Cardiac fibroblast (primary cell): ENCODE measurements around the gene TSHR.

Experiments
- DNase-seq, 2 donors: peaks; one replicate each; pipeline versions ENCODE4 v3.0.0 to v3.0.0-alpha.2; 2010; ENCODE audit warnings: low read depth in 2 of 2
- H3K4me3 ChIP-seq, 2 donors: replicated peaks in 1 of 2; 1 replicate in 1 of 2; 2 replicates in 1 of 2; pipeline ENCODE4 v1.5.1; 2011; ENCODE audit warnings: low read depth in 2 of 2, low read length in 2 of 2, mild to moderate bottlenecking in 2 of 2, moderate library complexity in 1 of 2
- TF ChIP-seq, protein P1 (sequence below): IDR thresholded peaks from one replicate; pipeline ENCODE4 v1.5.1; 2011; ENCODE audit warnings: low read depth, mild to moderate bottlenecking, low read length, inconsistent platforms

Gene TSHR

DNA sequence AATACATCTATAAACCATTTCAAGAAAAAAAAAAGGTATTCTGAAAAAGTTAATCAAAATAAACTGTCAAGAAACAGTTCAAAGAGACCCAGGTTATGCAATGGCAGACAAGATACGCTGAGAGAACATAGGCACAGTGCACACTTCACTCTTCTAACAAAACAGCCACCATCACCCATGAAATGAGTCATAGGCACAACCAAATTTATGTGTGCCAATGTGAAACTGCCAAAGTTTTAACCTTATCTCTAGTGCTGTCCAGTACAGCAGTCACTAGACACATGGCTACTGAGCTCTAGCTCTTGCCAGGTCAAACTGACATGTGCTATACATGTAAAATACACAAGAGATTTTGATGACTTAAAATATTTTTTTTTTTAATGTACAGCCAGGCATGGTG lies 15.3 kb upstream of the TSHR start:
- TF ChIP-seq, protein P1, sequence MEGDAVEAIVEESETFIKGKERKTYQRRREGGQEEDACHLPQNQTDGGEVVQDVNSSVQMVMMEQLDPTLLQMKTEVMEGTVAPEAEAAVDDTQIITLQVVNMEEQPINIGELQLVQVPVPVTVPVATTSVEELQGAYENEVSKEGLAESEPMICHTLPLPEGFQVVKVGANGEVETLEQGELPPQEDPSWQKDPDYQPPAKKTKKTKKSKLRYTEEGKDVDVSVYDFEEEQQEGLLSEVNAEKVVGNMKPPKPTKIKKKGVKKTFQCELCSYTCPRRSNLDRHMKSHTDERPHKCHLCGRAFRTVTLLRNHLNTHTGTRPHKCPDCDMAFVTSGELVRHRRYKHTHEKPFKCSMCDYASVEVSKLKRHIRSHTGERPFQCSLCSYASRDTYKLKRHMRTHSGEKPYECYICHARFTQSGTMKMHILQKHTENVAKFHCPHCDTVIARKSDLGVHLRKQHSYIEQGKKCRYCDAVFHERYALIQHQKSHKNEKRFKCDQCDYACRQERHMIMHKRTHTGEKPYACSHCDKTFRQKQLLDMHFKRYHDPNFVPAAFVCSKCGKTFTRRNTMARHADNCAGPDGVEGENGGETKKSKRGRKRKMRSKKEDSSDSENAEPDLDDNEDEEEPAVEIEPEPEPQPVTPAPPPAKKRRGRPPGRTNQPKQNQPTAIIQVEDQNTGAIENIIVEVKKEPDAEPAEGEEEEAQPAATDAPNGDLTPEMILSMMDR = no peak
- DNase-seq = no peak

GRCh38 chr14:80941241-80942185 lies 13.9 kb upstream of the TSHR start, which contains the start of gene CEP128:
Gene CEP128, minus strand, starts transcription at chr14:80941738.
- DNase-seq = peak; percentile 98 to 99
- TF ChIP-seq, protein P1 = no peak
- peak within 1 kb of the TSS; percentile 89 to 91 for H3K4me3 ChIP-seq

More for the DNA sequence above, 15.3 kb upstream of the TSHR start:
- no peak overlapping the region for H3K4me3 ChIP-seq

DNA sequence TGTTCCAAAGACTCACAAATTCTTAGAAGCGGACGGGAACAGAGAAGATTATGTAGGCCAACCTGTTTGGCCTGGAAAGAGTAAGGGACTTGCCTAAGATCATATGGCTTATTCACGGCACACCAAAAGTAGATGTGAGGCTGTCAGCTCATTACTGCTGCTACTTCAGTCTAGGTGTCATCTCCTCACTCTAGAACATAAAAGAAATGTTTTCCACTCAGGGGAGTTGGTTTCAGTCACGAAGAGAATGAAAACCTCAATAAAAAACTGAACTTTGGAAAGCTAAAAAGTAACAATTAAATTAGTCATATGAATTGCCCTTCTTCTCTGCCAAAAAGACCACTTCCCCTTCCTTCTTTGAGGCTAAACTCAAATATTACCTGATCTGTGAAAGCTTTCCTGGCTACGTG lies 13.2 kb upstream of the TSHR start:
- H3K4me3 ChIP-seq = peak overlapping the region; percentile 19 to 89
- DNase-seq = no peak
- TF ChIP-seq, protein P1 = no peak

GRCh38 chr14:80944861-80945617 lies 10.4 kb upstream of the TSHR start:
- TF ChIP-seq, protein P1 = no peak
- no peak overlapping the region for H3K4me3 ChIP-seq
- DNase-seq = no peak

DNA sequence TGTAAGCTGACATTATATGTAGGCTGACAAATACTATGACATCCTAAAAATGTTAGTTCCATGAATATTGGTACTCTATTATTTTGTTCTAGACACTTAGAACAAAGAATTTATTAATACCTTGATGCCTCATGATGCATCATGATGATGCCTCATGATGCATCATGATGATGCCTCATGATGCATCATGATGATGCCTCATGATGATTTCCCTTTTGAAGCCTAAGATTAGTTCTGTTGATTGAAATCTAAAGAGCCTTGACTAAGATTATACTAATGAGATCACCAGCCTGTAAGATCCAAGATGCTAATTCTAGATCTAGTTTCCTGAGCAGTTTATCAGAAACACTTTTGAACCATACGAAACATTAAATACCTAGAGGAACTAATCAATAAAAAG lies 9.2 kb upstream of the TSHR start:
- DNase-seq = no peak
- TF ChIP-seq, protein P1 = no peak
- H3K4me3 ChIP-seq = no peak overlapping the region

- TF ChIP-seq, protein P1 = no peak
- no peak overlapping the region for H3K4me3 ChIP-seq
- no peak for DNase-seq
Observed at GRCh38 chr14:80946797-80947196, 8.6 kb upstream of the TSHR start.
